Right hindlimb (tissue), 1 donor: ENCODE results near the gene NTN3.

ENCODE experiments used
- DNase-seq: peaks from one replicate; pipeline ENCODE4 v3.0.0-alpha.2; 2018

Gene NTN3

DNA sequence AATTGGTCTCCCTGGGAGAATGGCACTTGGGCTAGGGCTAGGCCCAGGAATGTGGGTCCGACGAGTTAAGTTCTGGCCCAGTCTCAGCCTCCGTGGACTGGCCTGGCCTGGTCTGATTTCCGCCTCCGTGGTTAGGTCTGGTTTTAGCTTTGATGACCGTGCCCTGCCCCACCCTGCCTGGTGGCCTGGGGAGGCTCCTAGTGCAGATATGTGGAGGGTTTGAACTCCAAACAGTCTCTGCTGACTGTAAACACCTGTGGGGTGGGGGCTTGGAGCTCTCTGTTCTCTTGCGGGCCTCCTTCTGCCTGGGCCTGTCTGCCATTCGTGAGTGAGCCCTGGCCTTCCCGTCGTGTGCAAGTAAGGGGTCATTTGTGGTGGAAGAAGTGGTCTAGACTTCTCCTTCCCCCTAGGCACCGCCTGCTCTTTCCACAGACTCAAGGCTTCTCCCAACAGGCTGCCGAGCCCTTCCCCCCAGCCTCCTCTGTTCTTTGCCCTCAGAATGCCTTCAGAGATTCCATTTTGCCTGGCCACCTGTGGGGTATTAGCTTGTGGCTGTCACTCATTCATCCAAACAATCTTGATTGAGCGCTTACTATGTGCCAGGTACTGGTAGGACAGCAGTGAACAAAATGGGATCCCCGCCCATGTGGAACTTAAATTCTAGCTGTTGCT lies 44.2 kb downstream of the NTN3 start:
- no peak for DNase-seq

DNA sequence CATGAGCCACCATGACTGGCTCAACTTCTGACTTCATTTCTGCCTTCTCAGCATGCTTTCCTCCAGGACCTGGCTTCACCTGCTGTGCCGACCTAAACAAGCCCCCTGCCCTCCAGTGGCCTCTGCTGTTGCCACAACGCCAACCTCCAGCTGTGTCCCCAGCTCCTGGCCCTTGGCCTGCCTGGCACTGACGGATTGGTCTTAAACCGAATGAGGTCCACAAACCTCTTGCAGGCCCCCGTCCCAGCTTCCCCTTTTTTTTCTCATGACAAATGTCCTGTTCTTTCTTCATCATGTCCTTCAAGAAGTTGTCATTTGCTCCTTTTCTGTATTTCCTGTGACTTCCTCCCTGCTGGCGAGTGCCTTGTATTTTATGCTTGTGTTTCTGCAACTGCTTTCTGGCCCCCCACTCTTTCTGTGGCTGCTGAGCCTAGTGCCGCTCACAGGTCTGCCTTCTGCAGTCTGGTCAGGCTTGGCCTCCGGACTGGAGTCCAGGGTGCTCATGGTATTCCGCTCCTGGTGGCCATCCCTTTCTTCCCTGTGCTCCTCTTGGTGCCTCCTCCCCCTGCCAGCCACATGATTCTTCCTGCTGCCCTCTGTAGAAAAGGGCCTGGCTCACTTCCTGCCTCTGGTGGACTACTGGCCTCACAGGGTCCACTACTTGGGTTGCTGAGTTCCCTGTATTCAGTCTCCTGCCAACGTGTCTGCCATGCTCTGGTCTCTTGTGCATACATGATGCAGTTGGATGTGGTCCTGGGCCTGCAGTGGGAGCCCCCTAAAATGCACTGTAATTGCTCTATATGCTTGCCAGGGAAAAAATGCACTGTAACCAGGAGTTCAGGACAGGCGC lies 45.5 kb downstream of the NTN3 start:
- peak; percentile 11 for DNase-seq

DNA sequence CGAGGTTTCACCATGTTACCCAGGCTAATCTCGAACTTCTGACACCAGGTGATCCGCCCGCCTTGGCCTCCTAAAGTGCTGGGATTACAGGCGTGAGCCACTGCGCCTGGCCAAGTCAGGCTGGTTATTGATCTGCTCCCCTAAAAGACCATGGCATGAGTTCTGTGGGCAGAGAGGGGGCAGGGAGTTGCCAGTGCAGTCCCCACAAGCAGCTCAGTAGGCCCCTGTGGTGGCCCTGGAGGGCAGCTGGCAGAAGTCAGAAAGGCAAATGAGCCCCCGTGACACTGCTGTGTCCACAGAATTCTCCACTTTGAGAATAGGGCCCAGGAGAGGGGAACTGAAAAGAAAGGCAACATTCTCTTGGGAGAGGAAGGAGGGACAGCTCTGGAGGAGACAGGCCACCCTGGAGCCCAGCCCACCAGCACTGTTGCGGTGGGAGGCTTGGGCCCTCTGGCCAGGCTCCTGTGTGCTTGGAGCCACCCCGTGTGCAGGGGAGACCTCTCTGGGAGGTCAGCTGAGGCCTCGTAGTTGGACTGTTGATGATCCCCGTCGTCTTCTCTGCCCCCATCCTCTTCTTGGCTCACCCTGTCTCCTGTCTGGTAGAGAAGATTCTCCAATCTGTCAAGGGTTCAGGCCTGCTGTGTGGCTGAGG lies 47.0 kb downstream of the NTN3 start:
- peak; percentile 20 for DNase-seq

DNA sequence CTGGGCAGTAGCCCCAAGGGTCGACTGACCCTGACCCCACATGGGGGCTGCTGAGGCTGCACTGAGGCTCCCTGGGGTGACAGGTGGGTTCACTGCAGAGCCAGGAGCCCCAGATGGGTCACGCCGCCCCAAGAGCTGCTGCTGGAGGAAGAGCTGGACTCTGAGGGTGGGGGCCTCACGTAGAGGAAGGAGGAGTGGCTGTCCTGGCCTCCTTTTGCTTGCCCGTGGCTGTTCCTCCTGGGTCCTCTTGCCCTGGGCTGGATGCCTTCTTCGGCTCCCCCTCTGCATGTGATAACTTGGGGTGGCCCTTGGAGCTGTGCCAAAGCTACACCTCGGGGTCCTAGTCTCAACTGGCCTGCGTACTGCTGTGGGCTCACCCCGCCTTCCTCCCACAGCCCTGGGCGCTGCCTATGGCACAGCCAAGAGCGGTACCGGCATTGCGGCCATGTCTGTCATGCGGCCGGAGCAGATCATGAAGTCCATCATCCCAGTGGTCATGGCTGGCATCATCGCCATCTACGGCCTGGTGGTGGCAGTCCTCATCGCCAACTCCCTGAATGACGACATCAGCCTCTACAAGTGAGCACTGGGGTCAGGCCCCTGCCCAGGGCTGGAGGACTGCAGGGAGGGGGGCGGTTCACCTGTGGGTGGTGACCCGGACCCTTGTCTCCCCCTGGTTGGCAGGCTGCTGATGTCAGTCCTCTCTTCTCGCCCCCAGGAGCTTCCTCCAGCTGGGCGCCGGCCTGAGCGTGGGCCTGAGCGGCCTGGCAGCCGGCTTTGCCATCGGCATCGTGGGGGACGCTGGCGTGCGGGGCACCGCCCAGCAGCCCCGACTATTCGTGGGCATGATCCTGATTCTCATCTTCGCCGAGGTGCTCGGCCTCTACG lies 48.0 kb downstream of the NTN3 start:
- peak; percentile 32 for DNase-seq

DNA sequence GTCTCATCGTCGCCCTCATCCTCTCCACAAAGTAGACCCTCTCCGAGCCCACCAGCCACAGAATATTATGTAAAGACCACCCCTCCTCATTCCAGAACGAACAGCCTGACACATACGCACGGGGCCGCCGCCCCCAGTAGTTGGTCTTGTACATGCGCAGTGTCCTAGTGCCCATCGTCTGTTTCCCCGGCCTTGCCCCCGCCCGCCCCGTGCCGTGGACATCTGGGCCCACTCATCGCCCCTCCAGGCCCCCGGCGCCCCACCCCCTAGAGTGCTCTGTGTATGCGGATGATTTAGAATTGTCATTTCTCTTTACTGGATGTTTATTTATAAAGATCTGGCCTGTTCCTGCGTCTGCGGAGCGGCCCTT lies 48.6 kb downstream of the NTN3 start:
- DNase-seq: no peak

DNA sequence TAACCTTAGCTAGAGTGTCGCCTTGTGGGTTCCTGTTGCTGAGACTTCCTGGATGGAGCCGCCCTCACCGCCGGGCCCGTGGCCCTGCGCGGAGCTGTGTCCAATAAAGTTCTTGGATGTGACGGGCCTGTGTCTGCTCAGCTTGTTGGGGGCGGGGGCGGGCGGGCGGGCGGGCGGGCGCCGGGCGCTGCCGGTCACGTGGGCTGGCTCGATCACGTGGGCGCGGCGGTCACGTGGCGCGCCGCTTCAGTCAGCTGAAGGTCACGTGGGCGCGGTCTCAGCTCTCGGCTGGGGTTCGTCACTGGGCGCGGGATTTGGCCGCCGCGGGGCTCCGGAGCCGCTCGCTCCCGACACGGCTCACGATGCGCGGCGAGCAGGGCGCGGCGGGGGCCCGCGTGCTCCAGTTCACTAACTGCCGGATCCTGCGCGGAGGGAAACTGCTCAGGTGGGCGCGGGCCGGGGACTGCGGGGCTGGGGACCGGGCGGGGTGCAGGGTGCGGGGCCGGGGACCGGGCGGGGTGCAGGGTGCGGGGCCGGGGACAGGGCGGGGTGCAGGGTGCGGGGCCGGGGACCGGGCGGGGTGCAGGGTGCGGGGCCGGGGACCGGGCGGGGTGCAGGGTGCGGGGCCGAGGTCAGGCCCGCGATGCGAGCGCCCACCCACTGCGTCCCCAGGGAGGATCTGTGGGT lies 49.1 kb downstream of the NTN3 start, which contains the start of gene AMDHD2:
Gene AMDHD2 (plus strand): TSS at position 275 of the 687 bp plus-strand sequence. CDS start 88 bp downstream, at position 363.
- DNase-seq: peak; percentile 93

DNA sequence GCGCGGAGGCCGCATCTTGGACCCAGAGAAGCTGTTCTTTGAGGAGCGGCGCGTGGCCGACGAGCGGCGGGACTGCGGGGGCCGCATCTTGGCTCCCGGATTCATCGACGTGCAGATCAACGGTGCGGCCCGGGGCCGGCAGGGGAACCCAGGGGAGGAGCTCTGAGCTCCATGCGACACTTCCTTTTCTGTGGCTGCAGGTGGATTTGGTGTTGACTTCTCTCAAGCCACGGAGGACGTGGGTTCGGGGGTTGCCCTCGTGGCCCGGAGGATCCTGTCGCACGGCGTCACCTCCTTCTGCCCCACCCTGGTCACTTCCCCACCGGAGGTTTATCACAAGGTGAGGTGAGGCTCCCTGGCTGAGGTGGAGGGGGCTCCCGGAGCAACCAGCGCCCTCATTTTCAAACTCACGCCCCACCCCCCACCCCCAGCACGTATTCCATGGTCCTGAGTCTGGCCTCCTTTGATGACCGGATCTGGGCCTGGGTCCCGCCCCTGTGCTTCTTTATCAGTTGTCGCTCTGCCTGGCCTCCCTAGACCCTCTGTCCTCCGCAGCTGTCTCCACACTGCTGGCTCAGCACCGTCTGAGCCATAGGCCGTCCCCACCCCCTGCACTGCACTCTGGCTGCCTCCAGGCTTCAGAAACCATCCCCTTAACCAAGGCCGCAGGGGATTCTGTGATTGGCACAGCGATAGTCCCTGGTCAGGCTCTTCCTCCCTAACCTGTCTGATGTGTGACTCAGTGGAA lies 49.9 kb downstream of the NTN3 start:
- DNase-seq: peak; percentile 24
